HEK293T (cell line): ENCODE measurements around the gene HSDL2.

Experiments used
- ARNT ChIP-seq: fragments of 450-650 bp; IDR thresholded peaks from 2 replicates; pipeline ENCODE4 v1.6.1; 2017; ENCODE audit warnings: mild to moderate bottlenecking
- CTBP1 ChIP-seq: fragments of 450-650 bp; IDR thresholded peaks from 2 replicates; pipeline ENCODE4 v1.6.1; 2016; ENCODE audit warnings: borderline replicate concordance
- ELF4 ChIP-seq: fragments of 450-650 bp; IDR thresholded peaks from 2 replicates; pipeline ENCODE4 v1.6.1; 2017; ENCODE audit warnings: antibody characterized with exemption
- FOXM1 ChIP-seq: fragments of 450-650 bp; IDR thresholded peaks from 2 replicates; pipeline ENCODE4 v1.6.1; 2017; ENCODE audit warnings: mild to moderate bottlenecking, borderline replicate concordance
- L3MBTL2 ChIP-seq: fragments of 450-650 bp; conservative IDR thresholded peaks from 2 replicates; pipeline ENCODE4 v1.6.1; 2016; ENCODE audit warnings: mild to moderate bottlenecking
- NFRKB ChIP-seq: fragments of 450-650 bp; IDR thresholded peaks from 2 replicates; pipeline ENCODE4 v1.6.1; 2016; ENCODE audit warnings: mild to moderate bottlenecking, moderate library complexity
- SP1 ChIP-seq: fragments of 450-650 bp; IDR thresholded peaks from 2 replicates; pipeline ENCODE4 v1.6.1; 2017
- SUZ12 ChIP-seq: fragments of 450-650 bp; IDR thresholded peaks from 2 replicates; pipeline ENCODE4 v1.6.1; 2016; ENCODE audit warnings: mild to moderate bottlenecking
- TARDBP ChIP-seq: fragments of 450-650 bp; IDR thresholded peaks from 2 replicates; pipeline ENCODE4 v1.6.1; 2016

- TF ChIP-seq SP1 (no peak), L3MBTL2 (no peak), CTBP1 (no peak), NFRKB (no peak), ARNT (no peak), TARDBP (no peak), ELF4 (no peak), SUZ12 (no peak), FOXM1 (no peak)
Observed at GRCh38 chr9:112443200-112443599, 63.3 kb downstream of the HSDL2 start.
